Mesothelial cell of epicardium (in vitro differentiated cells): ENCODE measurements around the gene CLASP2. TPM values are rescaled to one million over a fixed set of nuclear protein-coding genes. Genes with fewer than 3 reads are reported as not detected.

Experiments
- DNase-seq, 2 experiments: peaks; one replicate each; pipeline ENCODE4 v3.0.0; 2021; ENCODE audit warnings: low spot score in 2 of 2; ENCODE audit not compliant: unreplicated experiment in 2 of 2
- H3K27ac Mint-ChIP-seq: 2 replicates; pipeline ENCODE4 v1.8.0; 2021; ENCODE audit warnings: mixed read lengths
- H3K27me3 Mint-ChIP-seq: 2 replicates; pipeline ENCODE4 v1.8.0; 2021; ENCODE audit warnings: low read depth, mixed read lengths
- H3K36me3 Mint-ChIP-seq: 2 replicates; pipeline ENCODE4 v1.8.0; 2021; ENCODE audit warnings: mixed read lengths
- H3K4me1 Mint-ChIP-seq: 2 replicates; pipeline ENCODE4 v1.8.0; 2021; ENCODE audit warnings: mixed read lengths
- H3K4me3 Mint-ChIP-seq: 2 replicates; pipeline ENCODE4 v1.8.0; 2021; ENCODE audit warnings: mild to moderate bottlenecking, moderate library complexity, mixed read lengths
- H3K9me3 Mint-ChIP-seq: 2 replicates; pipeline ENCODE4 v1.8.0; 2021; ENCODE audit warnings: mixed read lengths
- CTCF ChIP-seq: fragments of 200-600 bp; sonication (generic); IDR thresholded peaks from one replicate; pipeline ENCODE4 v1.5.0; 2021; ENCODE audit warnings: antibody characterized with exemption; ENCODE audit not compliant: unreplicated experiment
- total RNA-seq: library from RNA; stranded (reverse); gene quantifications from 3 replicates; pipeline ENCODE4 v1.2.1, GENCODE V29; 2021

CLASP2 gene
- total RNA-seq, 1 donor from 2014 or later: 64.4 TPM

GRCh38 chr3:33749546-33750210 is 31.6 kb upstream of the CLASP2 start:
- H3K27ac Mint-ChIP-seq: no peak overlapping the region
- no peaks in the 10 kb centered on the region for H3K4me1 Mint-ChIP-seq
- H3K27me3 Mint-ChIP-seq: no peaks in the 10 kb centered on the region

GRCh38 chr3:33746416-33747116 is 28.5 kb upstream of the CLASP2 start:
- H3K4me1 Mint-ChIP-seq: no peaks in the 10 kb centered on the region
- H3K36me3 Mint-ChIP-seq: no peaks in the 10 kb centered on the region
- peaks cover 10% of the 10 kb centered on the region for H3K27me3 Mint-ChIP-seq
- no peak overlapping the region for H3K27ac Mint-ChIP-seq
- no peak overlapping the region for H3K4me3 Mint-ChIP-seq
- no peaks in the 10 kb centered on the region for H3K9me3 Mint-ChIP-seq
- DNase-seq: no peak
- no peak for TF ChIP-seq CTCF

More at GRCh38 chr3:33749546-33750210, 31.6 kb upstream of the CLASP2 start:
- H3K36me3 Mint-ChIP-seq: no peaks in the 10 kb centered on the region
- no peak overlapping the region for H3K4me3 Mint-ChIP-seq
- TF ChIP-seq CTCF: no peak
- peaks cover 6% of the 10 kb centered on the region for H3K9me3 Mint-ChIP-seq
- DNase-seq: no peak

GRCh38 chr3:33737146-33737545 is 19.1 kb upstream of the CLASP2 start:
- Mint-ChIP-seq H3K27me3 (peaks cover 38% of the 10 kb centered on the region), H3K4me3 (no peak overlapping the region), H3K36me3 (no peaks in the 10 kb centered on the region), H3K4me1 (no peaks in the 10 kb centered on the region), H3K9me3 (peaks cover 3% of the 10 kb centered on the region), H3K27ac (no peak overlapping the region)
- no peak for TF ChIP-seq CTCF
- DNase-seq: no peak

- no peaks in the 10 kb centered on the region for H3K4me1 Mint-ChIP-seq
- no peaks in the 10 kb centered on the region for H3K36me3 Mint-ChIP-seq
- no peak overlapping the region for H3K27ac Mint-ChIP-seq
- H3K27me3 Mint-ChIP-seq: peaks cover 22% of the 10 kb centered on the region
- TF ChIP-seq CTCF: peak; percentile 37
- DNase-seq: no peak
- H3K4me3 Mint-ChIP-seq: no peak overlapping the region
- peaks cover 3% of the 10 kb centered on the region for H3K9me3 Mint-ChIP-seq
These were observed 14.3 kb upstream of the CLASP2 start for GRCh38 chr3:33732394-33732793.

- no peak for TF ChIP-seq CTCF
- no peak for DNase-seq
- Mint-ChIP-seq H3K4me3 (no peak overlapping the region), H3K27ac (no peak overlapping the region), H3K36me3 (no peaks in the 10 kb centered on the region), H3K27me3 (peaks cover 3% of the 10 kb centered on the region), H3K9me3 (peaks cover 3% of the 10 kb centered on the region), H3K4me1 (no peaks in the 10 kb centered on the region)
These were observed 11.9 kb upstream of the CLASP2 start for GRCh38 chr3:33729993-33730392.
